Small intestine (tissue), 7 donors: ENCODE results near the gene DOCK8. TPM values are rescaled to one million over a fixed set of nuclear protein-coding genes. Genes with fewer than 3 reads are reported as not detected.

Experiments
- DNase-seq, 2 donors: peaks; one replicate each; pipeline versions ENCODE4 v3.0.0 to v3.0.0-alpha.2; 2013
- FAIRE-seq: peaks from 2 replicates; lab custom pipeline; 2012; peaks lifted over from hg19 to GRCh38; lab: Jason Lieb, UNC
- H3K27ac ChIP-seq, 3 donors: one replicate each; pipeline ENCODE4 v1.5.1; 2013; ENCODE audit warnings: low read length in 2 of 3, mild to moderate bottlenecking in 2 of 3, control low read depth in 1 of 3, inconsistent platforms in 1 of 3, low read depth in 1 of 3, moderate library complexity in 1 of 3
- H3K27me3 ChIP-seq, 3 donors: one replicate each; pipeline ENCODE4 v1.6.1; 2013; ENCODE audit warnings: low read length in 3 of 3, inconsistent platforms in 1 of 3; ENCODE audit not compliant: control insufficient read depth in 3 of 3, insufficient read depth in 3 of 3
- H3K36me3 ChIP-seq, 3 donors: one replicate each; pipeline ENCODE4 v1.6.1; 2013; ENCODE audit warnings: low read length in 3 of 3, inconsistent platforms in 1 of 3, low read depth in 1 of 3, mild to moderate bottlenecking in 1 of 3, moderate library complexity in 1 of 3; ENCODE audit not compliant: control insufficient read depth in 3 of 3, insufficient read depth in 2 of 3
- H3K4me1 ChIP-seq, 3 donors: one replicate each; pipeline ENCODE4 v1.6.1; 2013; ENCODE audit warnings: low read length in 2 of 3, inconsistent platforms in 1 of 3, low read depth in 1 of 3, mild to moderate bottlenecking in 1 of 3, moderate library complexity in 1 of 3; ENCODE audit not compliant: control insufficient read depth in 3 of 3, insufficient read depth in 2 of 3
- H3K4me3 ChIP-seq, 3 donors: one replicate each; pipeline ENCODE4 v1.5.1; 2013; ENCODE audit warnings: low read length in 3 of 3, control low read depth in 1 of 3, inconsistent platforms in 1 of 3, low read depth in 1 of 3, mild to moderate bottlenecking in 1 of 3, moderate library complexity in 1 of 3
- H3K9me3 ChIP-seq, 2 donors: one replicate each; pipeline ENCODE4 v1.6.1; 2013; ENCODE audit warnings: low read depth in 1 of 2, low read length in 1 of 2; ENCODE audit not compliant: control insufficient read depth in 2 of 2, insufficient read depth in 1 of 2
- WGBS, 3 donors: extraction: QIAGEN DNeasy Blood & Tissue Kit; methylation state at CpG; one replicate each; pipeline ENCODE4 v1.1.7; 2013; 5-methylcytosine and 5-hydroxymethylcytosine counted together
- polyA plus RNA-seq, 4 donors: library from polyadenylated mRNA; stranded (reverse) in 3 of 4; unstranded in 1 of 4; fragments of 200-250 nt in 3 of 4; fragments of 120-200 nt in 1 of 4; gene quantifications; one replicate each; pipeline versions ENCODE4 v1.2.1 to v1.2.3, GENCODE V29; 2013
- donor health status: healthy with polysubstance abuse.
- donor health status: control.
- donor health status: control.
- donor health status: Bipolar disorder and iron deficiency.
- donor health status: healthy.

Gene DOCK8
- polyA plus RNA-seq, 4 donors: 2.2 to 20.8 (median 3.8) TPM

- H3K9me3 ChIP-seq: no peaks in the 10 kb centered on the region
- no peak for FAIRE-seq
- no peaks in the 10 kb centered on the region for H3K27me3 ChIP-seq
- peaks cover 0 to 9% (median 0%) of the 10 kb centered on the region in 3 donors for H3K4me1 ChIP-seq
- DNase-seq: no peak
- H3K27ac ChIP-seq: no peak overlapping the region
- H3K36me3 ChIP-seq: peaks cover 0 to 6% (median 3%) of the 10 kb centered on the region in 3 donors
- H3K4me3 ChIP-seq: no peak overlapping the region
- 89 to 93% (median 93%) methylated on average over 2 of the region's 2 CpGs for WGBS, 3 donors
Measured at GRCh38 chr9:374736-375135, 160.1 kb downstream of the DOCK8 start.

GRCh38 chr9:376115-376514, 161.4 kb downstream of the DOCK8 start:
- Histone ChIP-seq H3K9me3 (no peaks in the 10 kb centered on the region), H3K4me1 (peaks cover 0 to 9% (median 0%) of the 10 kb centered on the region in 3 donors), H3K27ac (no peak overlapping the region), H3K27me3 (no peaks in the 10 kb centered on the region), H3K4me3 (no peak overlapping the region), H3K36me3 (peaks cover 0 to 6% (median 3%) of the 10 kb centered on the region in 3 donors)
- peak; percentile 70 to 80 for DNase-seq
- 16 to 68% (median 44%) methylated on average over 3 of the region's 3 CpGs for WGBS, 3 donors
- FAIRE-seq: no peak

- DNase-seq: no peak
- H3K27ac ChIP-seq: no peak overlapping the region
- WGBS, 3 donors: 51 to 63% (median 57%) methylated on average over 6 of the region's 6 CpGs
- no peaks in the 10 kb centered on the region for H3K9me3 ChIP-seq
- peaks cover 0 to 9% (median 0%) of the 10 kb centered on the region in 3 donors for H3K4me1 ChIP-seq
- no peak overlapping the region for H3K4me3 ChIP-seq
- H3K27me3 ChIP-seq: no peaks in the 10 kb centered on the region
- no peak for FAIRE-seq
- peaks cover 0 to 3% (median 0%) of the 10 kb centered on the region in 3 donors for H3K36me3 ChIP-seq
Measured at GRCh38 chr9:378263-378662, 163.6 kb downstream of the DOCK8 start.

GRCh38 chr9:382383-382782, 167.7 kb downstream of the DOCK8 start:
- no peak overlapping the region for H3K27ac ChIP-seq
- no peaks in the 10 kb centered on the region for H3K27me3 ChIP-seq
- no peaks in the 10 kb centered on the region for H3K9me3 ChIP-seq
- DNase-seq: no peak
- WGBS, 3 donors: 88 to 94% (median 92%) methylated on average over 11 of the region's 11 CpGs
- H3K36me3 ChIP-seq: peaks cover 0 to 3% (median 0%) of the 10 kb centered on the region in 3 donors
- no peaks in the 10 kb centered on the region for H3K4me1 ChIP-seq
- H3K4me3 ChIP-seq: no peak overlapping the region
- no peak for FAIRE-seq

- Histone ChIP-seq H3K4me3 (no peak overlapping the region), H3K27me3 (no peaks in the 10 kb centered on the region), H3K27ac (no peak overlapping the region), H3K9me3 (no peaks in the 10 kb centered on the region), H3K36me3 (no peaks in the 10 kb centered on the region), H3K4me1 (no peaks in the 10 kb centered on the region)
- FAIRE-seq (no peak), DNase-seq (peak; percentile 71 to 73)
- WGBS, 3 donors: 24 to 51% (median 42%) methylated on average over 9 of the region's 9 CpGs
Measured at GRCh38 chr9:385818-386398, 171.2 kb downstream of the DOCK8 start.

- 91 to 97% (median 93%) methylated on average over 2 of the region's 2 CpGs for WGBS, 3 donors
- FAIRE-seq: no peak
- H3K4me1 ChIP-seq: no peaks in the 10 kb centered on the region
- H3K27ac ChIP-seq: no peak overlapping the region
- DNase-seq: no peak
- H3K36me3 ChIP-seq: no peaks in the 10 kb centered on the region
- H3K4me3 ChIP-seq: no peak overlapping the region
- H3K9me3 ChIP-seq: no peaks in the 10 kb centered on the region
- peaks cover 0 to 2% (median 0%) of the 10 kb centered on the region in 3 donors for H3K27me3 ChIP-seq
Measured at GRCh38 chr9:389159-389558, 174.5 kb downstream of the DOCK8 start.

GRCh38 chr9:389758-390157, 175.1 kb downstream of the DOCK8 start:
- Histone ChIP-seq H3K4me3 (no peak overlapping the region), H3K36me3 (no peaks in the 10 kb centered on the region), H3K27me3 (peaks cover 0 to 2% (median 0%) of the 10 kb centered on the region in 3 donors), H3K9me3 (no peaks in the 10 kb centered on the region), H3K27ac (no peak overlapping the region), H3K4me1 (no peaks in the 10 kb centered on the region)
- FAIRE-seq (no peak), DNase-seq (no peak)
- WGBS, 3 donors: 91 to 96% (median 94%) methylated on average over 7 of the region's 7 CpGs

- Histone ChIP-seq H3K36me3 (no peaks in the 10 kb centered on the region), H3K4me3 (no peak overlapping the region), H3K27me3 (peaks cover 0 to 2% (median 0%) of the 10 kb centered on the region in 3 donors), H3K27ac (no peak overlapping the region), H3K9me3 (no peaks in the 10 kb centered on the region), H3K4me1 (no peaks in the 10 kb centered on the region)
- WGBS, 3 donors: 68 to 81% (median 78%) methylated on average over 2 of the region's 2 CpGs
- FAIRE-seq: no peak
- DNase-seq: peak; percentile 19 to 35
Measured at GRCh38 chr9:392077-392804, 177.6 kb downstream of the DOCK8 start.
